GM18873 (cell line): ENCODE results near the gene KIT.
A peak's percentile ranks its signal among the peaks of the same experiment; 100 is the strongest.

Source experiments
- ATAC-seq: cut with Tn5 transposase; IDR thresholded peaks from one replicate; pipeline ENCODE4 v1.9.1; 2021; ENCODE audit warnings: mild to moderate bottlenecking, moderate library complexity, moderate number of reproducible peaks; ENCODE audit not compliant: unreplicated experiment, low FRiP score

KIT gene

DNA sequence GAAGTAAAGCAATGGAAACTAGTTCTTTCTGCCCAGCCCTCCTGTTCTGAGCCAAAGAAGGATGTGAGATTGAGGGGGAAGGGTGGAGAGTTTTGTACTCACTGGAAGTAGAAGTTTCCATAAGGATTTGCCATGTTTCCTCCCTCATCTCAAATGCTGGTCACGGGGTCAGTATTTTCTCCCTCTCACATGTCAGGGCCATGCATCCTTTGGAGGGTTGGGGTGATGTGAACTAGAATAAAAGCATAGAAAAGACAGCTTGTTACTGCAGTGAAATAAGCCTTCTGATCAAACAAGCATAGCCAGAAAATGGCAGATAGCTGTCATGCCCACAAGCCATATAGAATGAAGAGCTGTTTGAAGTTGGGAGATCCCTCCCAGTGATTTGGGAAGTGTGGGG, 79.7 kb downstream of the KIT start:
- no peak for ATAC-seq

GRCh38 chr4:54741202-54741601, 83.4 kb downstream of the KIT start:
- ATAC-seq = no peak

DNA sequence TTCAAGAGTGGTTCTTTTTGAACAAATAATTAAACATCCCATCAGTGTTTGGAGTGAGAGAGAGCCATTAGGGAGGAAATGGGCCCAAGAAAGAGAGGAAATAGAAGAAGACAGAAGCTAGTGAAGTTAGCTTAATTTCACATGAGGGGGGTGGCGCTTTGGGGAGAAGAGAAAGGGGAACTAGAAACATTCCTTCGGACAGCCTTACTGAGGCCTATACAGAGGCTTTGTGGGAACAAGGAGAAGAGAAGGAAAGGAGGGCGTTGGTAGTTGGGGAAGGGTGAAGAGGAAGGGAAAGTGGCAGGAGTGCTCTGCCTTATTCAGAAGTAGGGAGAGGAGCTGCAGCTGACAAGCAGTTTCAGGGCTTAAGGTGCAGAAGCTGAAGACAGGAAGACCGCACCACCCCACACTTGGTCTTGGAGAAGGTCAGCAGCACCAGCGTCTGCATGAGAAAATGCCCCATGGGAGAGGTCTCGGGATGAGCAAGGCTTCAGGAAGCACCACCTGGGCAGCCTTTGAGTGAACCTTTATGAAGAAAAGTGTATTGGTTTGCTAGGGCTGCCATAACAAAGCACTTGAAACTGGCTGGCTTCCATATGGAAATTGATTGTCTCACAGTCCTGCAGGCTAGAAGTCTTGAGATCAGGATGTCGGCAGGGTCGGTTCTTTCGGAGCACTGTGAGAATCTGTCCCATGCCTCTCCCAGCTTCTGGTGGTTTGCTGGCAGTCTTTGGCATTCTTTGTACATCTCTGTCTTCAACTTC, 85.1 kb downstream of the KIT start:
- no peak for ATAC-seq

GRCh38 chr4:54743562-54743961, 85.8 kb downstream of the KIT start:
- no peak for ATAC-seq

- ATAC-seq = no peak
Observed at GRCh38 chr4:54744487-54744886, 86.7 kb downstream of the KIT start.

DNA sequence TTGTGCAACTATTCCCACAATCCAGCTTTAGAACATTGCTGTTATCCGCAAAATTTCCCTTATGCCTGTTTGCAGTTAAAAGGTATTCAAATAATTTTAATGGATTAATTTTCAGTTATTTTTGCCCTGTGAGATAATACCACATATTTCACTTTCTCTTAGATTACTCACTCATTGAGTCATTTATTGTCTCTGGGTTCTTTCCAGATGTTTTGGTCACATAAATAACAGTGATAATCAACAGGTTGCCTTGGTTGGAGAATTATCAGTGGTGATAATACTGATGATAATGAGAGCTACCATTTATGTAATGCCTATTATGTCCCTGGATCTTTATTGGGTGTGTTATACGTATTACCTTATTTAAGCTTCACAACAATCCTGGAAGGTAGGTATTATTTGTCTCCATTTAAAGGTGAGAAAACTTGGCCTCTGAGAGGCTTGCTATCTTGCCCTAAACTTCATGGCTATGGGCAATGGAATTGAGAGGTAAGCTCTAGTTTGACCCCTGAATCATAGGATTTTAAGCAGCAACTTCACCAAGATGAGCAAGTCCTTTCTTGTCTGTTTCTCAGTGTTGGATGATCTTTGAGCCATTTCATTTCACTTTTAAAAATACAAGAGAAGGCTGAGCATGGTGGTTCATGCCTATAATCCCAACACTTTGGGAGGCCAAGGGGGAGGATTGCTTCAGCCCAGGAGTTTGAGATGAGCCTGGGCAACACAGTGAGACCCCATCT, 87.4 kb downstream of the KIT start:
- no peak for ATAC-seq

DNA sequence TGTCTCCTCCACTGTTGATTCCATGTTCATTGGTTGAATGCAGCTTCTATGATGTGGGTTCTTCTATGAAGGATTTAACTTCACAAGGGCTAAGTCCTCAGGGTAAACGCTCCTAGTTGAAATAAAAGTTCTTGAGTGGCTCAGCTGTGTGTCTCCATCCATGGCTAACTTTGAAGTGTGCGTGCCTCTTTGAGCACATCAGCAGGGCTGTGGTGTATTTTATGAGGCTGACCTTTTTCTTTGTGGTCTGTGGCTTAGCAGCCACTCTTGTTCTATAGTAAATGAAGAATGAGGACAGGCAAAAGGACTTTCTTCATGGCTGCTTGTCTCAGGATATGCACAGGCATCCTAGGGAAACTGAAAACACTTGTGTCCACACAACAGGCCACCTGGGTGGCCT, 88.5 kb downstream of the KIT start:
- ATAC-seq = peak; percentile 46

DNA sequence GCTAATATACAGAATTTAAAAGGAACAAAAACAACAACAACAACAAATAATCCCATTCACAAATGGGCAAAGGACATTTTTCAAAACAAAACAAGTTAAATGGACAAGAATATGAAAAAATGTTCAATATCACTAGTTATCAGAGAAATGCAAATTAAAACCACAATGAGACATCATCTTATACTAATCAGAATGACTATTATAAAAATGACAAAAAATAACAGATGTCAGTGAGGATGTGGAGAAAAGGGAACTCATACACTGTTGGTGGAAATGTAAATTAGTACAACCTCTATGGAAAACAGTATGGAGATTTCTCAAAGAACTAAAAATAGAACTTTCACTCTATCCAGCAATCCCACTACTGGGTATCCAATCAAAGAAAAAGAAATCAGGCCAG, 92.6 kb downstream of the KIT start:
- no peak for ATAC-seq

DNA sequence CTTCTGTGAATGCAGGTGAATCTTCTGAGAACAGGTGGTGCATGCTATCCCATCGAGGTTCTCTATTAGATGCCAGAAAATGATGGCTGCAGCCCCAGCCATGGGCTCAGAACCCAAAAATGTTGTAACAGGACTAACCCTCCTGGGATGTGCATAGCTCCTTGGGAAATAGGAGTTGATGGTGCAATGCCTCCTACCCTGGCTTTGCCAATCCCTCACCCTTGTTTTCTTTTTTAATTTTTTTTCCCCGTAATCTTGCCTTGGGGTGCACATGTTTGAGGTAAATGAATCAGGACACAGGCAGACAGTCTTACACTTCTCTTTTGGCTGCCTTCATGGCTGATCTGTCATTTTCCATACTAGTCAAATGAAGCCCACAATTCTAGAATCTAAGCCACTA, 96.6 kb downstream of the KIT start:
- no peak for ATAC-seq

- ATAC-seq = no peak
Observed at GRCh38 chr4:54764476-54764875, 106.7 kb downstream of the KIT start.

GRCh38 chr4:54767376-54767775, 109.6 kb downstream of the KIT start:
- ATAC-seq = no peak

DNA sequence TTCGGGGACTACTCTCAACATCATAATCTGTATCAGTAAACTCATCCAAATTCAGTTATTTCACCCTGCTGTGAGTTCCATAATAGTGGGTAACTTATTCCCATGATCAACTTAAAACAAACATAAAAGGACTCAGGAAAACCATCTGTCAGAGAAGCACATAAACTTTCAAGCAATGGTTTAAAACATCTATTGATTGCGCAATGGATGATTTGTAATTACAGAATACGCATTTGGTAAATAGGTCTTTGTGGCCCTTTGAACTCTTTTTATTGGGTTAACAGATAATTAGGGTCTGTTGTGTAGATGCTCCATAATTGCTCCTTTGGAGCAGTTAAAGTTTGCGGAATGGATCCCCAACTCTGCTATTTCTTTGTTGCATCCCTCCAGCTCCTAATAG, 115.3 kb downstream of the KIT start:
- no peak for ATAC-seq

DNA sequence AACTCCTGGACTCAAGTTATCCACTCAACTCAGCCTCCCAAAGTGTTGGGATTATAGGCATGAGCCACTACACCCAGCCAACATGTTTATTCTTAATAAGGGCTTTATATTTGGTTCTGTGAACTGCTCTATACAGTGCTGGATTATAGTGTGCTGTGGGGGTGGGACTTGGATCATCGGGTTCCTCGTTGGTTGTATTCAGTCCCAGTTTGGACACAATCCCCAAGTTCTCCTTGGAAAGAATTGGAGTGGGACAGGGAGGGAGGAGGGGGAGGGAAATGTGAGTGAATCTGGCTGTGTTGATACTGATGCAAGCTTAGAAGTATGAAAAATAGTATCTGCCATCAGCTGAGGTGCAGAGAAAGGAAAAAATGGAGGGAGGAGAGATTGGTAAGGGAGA, 121.3 kb downstream of the KIT start:
- no peak for ATAC-seq

DNA sequence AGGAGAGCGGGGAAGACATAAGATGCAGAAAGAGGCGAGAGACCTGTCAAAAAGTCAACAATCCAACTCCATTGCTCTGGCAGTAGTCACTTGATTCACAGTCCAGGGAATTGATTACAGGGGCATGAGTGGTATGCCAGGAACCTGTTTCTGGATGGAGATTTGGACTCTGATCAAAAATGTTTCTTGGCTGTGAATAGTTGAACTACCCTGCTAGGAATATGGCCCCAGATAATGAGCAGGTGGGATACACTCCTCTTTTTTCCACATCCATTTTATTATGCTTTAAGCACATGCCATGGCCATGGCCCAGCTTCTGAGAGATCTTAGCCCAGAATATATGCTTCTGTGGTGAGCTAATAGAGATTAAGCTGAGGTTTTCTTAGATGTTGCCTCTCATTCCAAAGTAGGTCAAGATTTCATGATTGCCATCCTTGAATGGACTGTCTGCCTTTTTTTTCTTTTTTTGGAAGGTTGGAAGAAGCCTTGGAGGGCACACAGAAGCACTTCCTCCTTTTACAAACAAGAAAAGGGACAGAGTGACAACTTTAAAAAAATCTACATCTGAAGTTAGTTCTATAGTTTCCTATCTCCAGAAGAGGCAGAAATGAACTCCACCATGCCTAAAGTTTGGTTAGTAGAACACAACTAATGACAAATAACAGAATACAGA, 121.9 kb downstream of the KIT start:
- no peak for ATAC-seq

DNA sequence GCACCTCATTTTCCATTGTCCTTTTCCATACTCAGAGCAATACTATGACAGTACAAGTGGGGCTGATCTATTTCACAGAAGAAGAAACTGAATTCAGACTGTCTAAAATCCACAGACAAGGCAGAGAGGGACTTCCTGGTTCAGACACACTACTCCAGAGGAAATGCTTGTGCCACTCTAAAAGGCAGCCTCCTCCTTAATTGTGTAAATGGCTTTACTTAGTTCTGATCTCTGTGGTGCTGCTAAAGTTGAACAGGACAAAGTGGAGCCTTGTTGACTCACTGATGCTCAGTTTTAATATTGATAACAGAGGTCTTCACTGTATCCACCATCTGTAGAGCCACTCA, 122.4 kb downstream of the KIT start:
- ATAC-seq = no peak

DNA sequence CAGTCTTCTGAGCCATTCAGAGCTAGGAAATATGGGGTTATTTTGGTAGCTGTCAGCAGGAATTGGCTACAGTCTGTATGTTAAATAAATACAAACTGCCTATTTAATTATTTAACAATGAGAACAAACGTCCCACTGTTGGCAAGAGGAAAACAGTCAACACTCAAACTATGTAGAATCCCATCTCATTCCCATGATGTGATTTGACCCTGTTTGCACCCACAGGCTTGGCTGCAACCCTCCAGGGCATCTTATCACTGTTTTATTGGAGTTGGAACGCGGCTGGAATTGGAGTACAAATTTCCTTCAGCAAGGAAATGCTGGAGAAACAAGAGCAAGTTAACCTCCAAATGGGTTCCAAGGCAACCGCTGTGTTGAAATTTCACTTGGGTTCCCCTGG, 124.0 kb downstream of the KIT start:
- ATAC-seq = no peak

DNA sequence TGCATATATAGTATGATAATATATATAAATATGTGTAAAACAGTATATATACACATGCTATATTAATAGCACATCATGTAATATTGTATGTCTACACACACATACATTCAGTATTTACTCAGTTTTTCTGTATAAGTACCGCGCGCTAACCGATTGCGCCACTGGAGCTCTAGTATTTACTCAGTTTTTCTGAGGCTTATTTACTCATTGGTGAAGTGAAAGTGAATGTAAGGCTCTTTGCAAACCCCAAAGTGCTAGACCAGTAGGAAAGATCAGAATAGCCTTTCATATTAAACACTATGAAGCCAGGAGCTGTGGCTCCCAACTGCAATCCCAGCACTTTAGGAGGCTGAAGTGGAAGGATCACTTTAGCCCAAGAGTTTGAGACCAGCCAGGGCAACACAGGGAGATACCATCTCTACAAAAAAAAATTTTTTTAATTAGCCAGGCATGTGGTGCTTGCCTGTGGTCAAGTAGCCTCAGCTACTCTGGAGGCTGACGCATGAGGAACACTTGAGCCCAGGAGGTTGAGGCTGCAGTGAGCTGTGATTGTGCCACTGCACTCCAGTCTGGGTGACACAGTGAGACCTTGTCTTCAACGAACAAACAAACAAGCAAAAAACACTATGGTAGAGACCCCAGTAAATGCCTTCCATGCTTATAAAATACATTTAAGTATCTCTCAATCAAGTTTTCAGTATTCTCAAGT, 125.8 kb downstream of the KIT start:
- no peak for ATAC-seq

- ATAC-seq = no peak
Observed at GRCh38 chr4:54784161-54784671, 126.5 kb downstream of the KIT start.
